NCI-H2196 (cell line): ENCODE measurements around the gene TXNL1.
"Not testable (repeated sequence)": the region's sequence is repeated elsewhere in the genome, so short reads cannot be mapped to it uniquely, and the experiment has no call there.

Source experiments
- DNase-seq: peaks from one replicate; lab custom pipeline; 2025; ENCODE audit not compliant: unreplicated experiment; lab: John Stamatoyannopoulos, UW

The TXNL1 gene

DNA sequence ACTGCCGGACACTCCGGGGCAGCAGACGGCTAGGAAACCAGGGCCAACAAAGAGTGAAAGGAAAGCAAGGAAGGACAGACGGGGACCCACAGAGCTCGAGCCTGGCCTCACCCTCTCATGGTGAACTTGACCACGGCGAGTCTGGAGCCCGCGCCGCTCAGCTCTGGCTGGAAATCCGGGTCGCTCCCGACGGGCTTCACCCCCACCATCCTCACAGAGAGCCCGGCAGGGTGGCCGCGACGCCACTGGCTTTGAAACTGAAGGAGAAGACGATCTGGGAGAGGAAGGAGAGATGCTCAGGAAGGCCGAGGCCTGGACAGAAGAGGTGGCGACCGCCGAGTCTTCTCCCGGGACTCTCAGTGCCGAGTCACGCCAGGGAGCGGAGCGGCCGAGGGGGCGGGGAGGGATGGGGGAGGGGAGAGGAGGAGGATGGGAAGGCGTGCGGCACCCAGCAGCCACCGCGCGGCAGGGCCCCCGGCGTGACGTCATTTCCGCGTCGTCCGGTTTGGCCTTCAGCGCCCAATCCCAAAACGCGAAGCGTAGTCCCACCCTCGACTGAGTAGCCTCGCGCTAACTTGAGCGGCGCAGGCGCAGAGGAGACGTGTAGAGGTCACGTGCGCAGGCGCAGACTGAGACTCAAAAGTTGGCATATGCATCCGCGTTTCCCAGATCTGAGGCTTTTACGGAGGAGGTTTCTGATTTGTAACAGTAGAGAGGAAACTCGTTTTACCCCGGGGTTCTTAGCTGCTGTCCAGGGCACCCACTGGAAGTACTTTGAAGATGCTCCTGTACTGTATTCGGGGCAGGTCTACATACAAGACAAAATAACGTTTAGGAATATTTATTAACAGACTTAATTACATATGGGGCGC is at the start of gene TXNL1:
Gene TXNL1 (minus strand): TSS at position 361 of the 872 bp plus-strand sequence. CDS start 152 bp downstream, at position 209.
- peak; percentile 99 for DNase-seq

DNA sequence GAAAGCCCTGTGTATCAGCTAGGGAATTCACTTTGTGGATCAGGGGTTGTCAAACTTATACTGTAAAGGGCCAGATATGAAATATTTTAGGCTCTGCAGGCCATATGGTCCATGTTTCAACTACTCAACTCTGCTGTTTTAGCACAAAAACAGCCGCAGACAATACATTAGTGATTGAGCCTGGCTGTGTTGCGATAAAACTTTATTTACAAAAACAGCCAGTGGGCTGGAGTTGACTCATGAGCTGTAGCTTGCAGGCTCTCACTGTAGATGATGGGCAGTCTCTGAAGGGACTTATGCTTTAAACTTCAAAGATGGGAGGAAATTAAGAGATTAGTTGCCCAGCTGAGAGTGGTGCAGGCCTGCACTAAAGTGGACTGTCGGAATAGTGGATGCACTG is 45.9 kb upstream of the TXNL1 start:
- no peak for DNase-seq

DNA sequence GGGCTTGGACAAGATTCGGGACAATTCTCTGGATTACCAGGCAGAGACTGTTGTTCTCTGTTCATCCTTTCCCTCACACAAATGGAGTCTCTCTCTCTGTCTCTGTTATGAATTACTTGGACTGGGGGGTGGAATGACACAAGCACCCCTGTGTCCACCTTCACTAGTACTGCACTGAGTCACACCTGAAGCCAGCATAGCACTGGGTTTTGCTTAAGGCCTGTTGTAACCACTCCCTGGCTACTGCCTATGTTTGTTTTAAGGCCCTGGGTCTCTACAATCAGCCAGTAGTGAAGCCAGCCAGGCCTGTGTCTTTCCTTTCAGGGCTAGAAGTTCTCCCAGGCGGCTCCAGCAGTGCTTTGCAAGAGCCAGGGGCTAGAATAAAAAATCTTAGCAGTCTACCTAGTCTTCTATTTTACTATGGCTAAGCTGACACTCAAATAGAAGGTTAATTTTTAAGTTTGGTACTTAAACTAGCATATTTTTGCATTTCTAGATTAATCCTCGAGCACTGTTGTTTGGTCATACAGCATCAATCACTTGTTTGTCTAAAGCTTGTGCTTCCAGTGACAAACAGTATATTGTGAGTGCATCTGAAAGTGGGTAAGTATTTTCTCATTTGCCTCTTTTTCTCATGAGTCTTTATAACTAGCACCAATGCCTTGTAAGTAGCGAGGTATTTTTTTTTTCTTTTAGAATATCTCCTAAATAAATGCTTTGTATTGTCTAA is 40.6 kb upstream of the TXNL1 start:
- no peak for DNase-seq

DNA sequence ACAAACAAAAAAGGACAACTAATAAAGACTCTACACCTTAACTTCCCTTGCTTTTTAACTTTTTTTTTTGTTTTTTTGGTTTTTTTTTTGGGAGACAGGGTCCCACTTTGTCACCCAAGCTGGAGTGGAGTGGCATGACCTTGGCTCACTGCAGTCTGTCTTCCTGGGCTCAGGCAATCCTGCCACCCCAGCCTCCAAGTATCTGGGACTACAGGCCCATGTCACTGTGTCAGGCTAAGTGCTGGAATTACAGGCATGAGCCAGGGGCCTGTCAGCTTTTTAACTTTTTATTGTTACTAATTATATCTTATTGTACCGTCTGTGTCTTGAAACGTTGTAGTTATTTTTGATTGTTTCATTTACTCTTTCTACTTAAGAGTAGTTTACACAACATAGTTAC is 38.2 kb upstream of the TXNL1 start:
- DNase-seq: no peak

- no peak for DNase-seq
Observed at GRCh38 chr18:56672981-56673380, 34.6 kb upstream of the TXNL1 start.

DNA sequence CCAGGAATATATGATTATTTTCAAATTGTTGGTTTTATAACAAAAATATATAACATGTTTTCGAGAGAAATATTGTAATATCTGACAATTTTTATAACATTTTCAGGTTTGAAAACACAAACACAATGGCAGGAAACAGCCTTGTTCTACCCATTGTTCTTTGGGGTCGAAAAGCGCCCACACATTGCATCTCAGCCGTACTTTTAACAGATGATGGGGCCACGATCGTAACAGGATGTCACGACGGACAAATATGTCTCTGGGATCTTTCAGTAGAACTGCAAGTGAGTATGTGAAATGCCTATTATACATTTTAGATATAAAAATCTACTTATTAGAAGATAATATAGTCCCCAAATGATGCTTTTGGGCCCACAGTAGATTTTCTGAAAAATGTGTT is 34.0 kb upstream of the TXNL1 start:
- DNase-seq: no peak

GRCh38 chr18:56662902-56663301 is 24.5 kb upstream of the TXNL1 start:
- DNase-seq: no peak

GRCh38 chr18:56662502-56662901 is 24.1 kb upstream of the TXNL1 start:
- DNase-seq: no peak

GRCh38 chr18:56662063-56662408 is 23.6 kb upstream of the TXNL1 start:
- no peak for DNase-seq

DNA sequence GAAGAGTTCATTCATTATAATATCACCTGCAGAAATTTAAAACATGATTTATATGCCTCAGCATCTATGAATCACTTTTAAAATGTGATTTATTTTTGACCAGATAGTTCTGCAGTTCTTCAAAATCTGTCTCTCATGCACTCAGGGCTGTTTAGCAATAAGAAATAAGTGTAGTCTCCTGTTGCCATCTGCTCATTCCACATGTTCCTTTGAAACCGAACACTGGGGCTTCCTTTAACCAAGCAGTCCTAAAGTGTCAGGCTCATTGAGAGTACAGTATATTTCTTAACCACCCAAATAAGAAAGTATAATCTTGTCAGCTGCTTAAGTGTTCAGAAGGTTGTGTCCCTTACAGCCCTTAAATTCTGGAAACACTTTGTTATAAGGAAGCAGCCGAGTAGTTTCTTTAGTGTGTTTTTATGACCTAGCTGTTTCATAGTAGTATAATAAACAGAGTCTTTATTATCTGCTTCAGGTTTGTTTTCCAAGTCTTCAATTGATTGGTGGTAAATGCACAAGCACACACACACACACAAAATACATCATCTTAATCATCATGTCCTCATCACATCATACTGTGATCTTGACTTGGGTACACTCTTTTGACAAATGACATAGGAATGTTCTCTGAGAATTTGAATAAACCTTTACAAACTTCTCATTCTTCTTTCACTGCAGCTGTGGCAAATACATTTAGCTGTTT is 23.1 kb upstream of the TXNL1 start:
- DNase-seq: no peak

GRCh38 chr18:56660655-56661054 is 22.3 kb upstream of the TXNL1 start:
- no peak for DNase-seq

- DNase-seq: no peak
Observed at GRCh38 chr18:56659111-56659510, 20.7 kb upstream of the TXNL1 start.

GRCh38 chr18:56658261-56658660 is 19.9 kb upstream of the TXNL1 start:
- DNase-seq: no peak

- not testable (repeated sequence) for DNase-seq
Observed at GRCh38 chr18:56654280-56654679, 15.9 kb upstream of the TXNL1 start.

- no peak for DNase-seq
Observed at GRCh38 chr18:56652802-56653201, 14.4 kb upstream of the TXNL1 start.

DNA sequence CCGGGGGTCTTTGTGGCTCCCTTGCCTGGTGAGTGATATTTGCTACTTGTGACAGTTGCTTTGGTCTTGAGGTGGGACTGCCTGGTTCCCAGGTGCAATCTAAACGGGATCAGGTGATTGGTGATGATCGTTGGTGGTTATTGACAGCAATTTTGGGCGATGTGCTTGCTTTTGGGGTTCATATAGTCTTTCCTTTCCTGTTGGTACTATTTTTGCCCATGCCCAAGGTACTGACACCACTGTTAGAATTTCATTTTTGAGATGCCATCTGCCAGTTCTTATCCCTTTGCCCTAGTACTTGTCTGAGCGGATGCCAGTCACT is 13.3 kb upstream of the TXNL1 start:
- no peak for DNase-seq

DNA sequence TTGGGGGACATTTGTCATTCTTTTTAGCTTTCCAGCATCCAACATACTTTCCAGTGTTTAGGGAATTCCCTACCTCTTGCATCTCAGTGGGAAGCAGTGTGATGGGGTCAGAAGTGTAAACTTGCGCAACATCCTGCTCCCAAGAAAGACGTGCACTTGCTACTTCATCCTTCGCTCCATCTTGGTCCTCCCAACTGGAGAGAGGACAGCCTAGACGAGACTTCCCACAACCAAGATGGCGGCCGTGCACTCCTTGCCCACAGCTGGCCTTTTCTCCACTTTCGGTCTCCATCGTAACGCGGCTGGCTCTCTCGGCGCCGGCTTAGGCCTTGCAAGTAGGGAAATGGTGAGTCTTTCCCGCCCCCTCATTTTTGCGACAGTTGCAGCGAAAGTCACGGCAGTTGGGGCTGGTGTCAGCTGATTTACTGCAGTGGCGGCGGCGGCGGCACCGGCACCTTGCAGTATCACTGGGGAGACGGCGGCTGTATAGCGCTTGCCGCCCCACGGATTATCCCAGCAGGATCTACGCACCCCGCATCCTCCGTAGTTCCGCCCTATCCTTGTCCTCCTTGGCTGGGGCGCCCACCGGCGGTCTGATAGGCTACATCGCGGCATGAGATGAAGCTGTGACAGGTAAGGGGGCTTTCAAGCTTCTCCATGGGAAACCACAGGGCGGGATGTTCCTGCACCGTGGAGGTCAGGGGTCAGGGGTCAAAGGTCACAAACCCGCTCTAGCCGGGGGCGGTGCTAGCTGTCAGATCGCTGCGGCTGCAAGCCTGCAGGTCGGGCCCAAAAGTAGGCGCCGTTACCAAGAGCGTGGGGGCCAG is 12.8 kb upstream of the TXNL1 start, which contains the start of gene WDR7:
Gene WDR7 (plus strand): TSS at position 416 of the 827 bp plus-strand sequence. CDS start 21,157 bp downstream, outside the sequence.
- DNase-seq: peak; percentile 96

DNA sequence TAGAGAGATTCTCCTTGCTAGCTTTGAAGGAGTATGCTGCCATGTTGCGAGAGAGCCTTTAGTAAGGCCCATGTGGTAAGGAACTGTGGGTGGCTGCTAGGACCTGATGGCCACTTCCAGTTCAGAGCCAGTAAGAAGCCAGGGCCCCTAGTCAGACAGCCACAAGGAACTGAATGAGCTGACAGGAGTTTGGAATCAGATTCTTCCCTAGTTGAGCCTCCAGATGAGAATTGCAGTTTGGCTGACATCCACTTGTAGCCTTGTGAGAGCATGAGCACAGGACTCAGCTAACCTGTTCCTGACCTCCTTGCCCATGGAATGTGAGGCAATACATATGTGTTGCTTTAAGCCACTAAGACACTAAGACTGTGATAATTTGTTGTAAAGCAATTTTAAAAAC is 11.6 kb upstream of the TXNL1 start:
- no peak for DNase-seq

GRCh38 chr18:56647951-56648893 is 9.8 kb upstream of the TXNL1 start:
- no peak for DNase-seq

DNA sequence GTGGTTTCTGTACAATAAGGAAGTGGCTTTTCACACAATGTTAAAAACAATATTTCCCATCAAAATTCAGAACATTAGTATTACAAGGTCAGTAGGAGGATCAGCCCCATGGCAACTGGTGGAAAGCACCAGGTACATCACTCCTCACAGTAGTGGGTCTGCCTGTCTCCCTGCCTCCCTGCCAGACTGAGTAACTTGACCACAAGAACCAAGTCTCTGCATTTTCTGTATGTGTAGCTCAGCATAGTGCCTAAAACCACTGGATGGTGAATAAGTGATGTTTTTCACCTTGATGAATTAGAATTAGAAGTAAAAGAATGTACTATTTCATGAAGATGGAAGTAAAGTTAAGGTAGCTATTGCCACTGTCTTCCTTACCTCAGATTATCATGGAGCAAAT is 8.7 kb upstream of the TXNL1 start:
- no peak for DNase-seq
